ENCODE data around the gene DCAF11. TPM values are rescaled to one million over a fixed set of nuclear protein-coding genes. Genes with fewer than 3 reads are reported as not detected.

Gene DCAF11
- total and polyA plus RNA-seq, 2 of the 13 experiments (the other 11 are each of a cell fraction or from before 2014, with no cell fraction given): 150 to 257 TPM

- TF ChIP-seq ZNF609 (CRISPR knock-in tag; IDR thresholded peaks at IDR 0.05; ENCODE audit: borderline replicate concordance): peak; percentile 19; the same call in 1 of the 2 replicates
- no peak for TF ChIP-seq BATF2 (CRISPR knock-in tag; IDR thresholded peaks at IDR 0.05)
- peak; percentile 27; the same call in 1 of the 2 replicates for TF ChIP-seq TRIM24 (CRISPR knock-in tag; IDR thresholded peaks at IDR 0.05)
- peak; percentile 43; the same call in 1 of the 2 replicates for TF ChIP-seq RARA (CRISPR knock-in tag; IDR thresholded peaks at IDR 0.05)
- no peak for TF ChIP-seq NAIF1 (CRISPR knock-in tag; IDR thresholded peaks at IDR 0.05; ENCODE audit: borderline replicate concordance)
- no peak for TF ChIP-seq TMF1 (CRISPR knock-in tag; IDR thresholded peaks at IDR 0.05; ENCODE audit: low read depth)
- TF ChIP-seq ZNF777 (CRISPR knock-in tag; IDR thresholded peaks at IDR 0.05): no peak
- TF ChIP-seq SP140L (CRISPR knock-in tag; IDR thresholded peaks at IDR 0.05; ENCODE audit: borderline replicate concordance): no peak
- no peak for TF ChIP-seq PAX8 (CRISPR knock-in tag; IDR thresholded peaks at IDR 0.05; ENCODE audit: borderline replicate concordance)
- peak; percentile 66; the same call in 1 of the 2 replicates for TF ChIP-seq MIER2 (CRISPR knock-in tag; IDR thresholded peaks at IDR 0.05)
- TF ChIP-seq XBP1 (CRISPR knock-in tag; IDR thresholded peaks at IDR 0.05): no peak
- peak; percentile 74; the same call in 1 of the 2 replicates for TF ChIP-seq RELA (CRISPR knock-in tag; IDR thresholded peaks at IDR 0.05)
- no peak for TF ChIP-seq SP1 (IDR thresholded peaks at IDR 0.05)
- no peak for TF ChIP-seq SP1 (CRISPR knock-in tag; IDR thresholded peaks at IDR 0.05)
- TF ChIP-seq, protein P1, sequence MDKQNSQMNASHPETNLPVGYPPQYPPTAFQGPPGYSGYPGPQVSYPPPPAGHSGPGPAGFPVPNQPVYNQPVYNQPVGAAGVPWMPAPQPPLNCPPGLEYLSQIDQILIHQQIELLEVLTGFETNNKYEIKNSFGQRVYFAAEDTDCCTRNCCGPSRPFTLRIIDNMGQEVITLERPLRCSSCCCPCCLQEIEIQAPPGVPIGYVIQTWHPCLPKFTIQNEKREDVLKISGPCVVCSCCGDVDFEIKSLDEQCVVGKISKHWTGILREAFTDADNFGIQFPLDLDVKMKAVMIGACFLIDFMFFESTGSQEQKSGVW (CRISPR knock-in tag; IDR thresholded peaks at IDR 0.05; ENCODE audit: borderline replicate concordance): no peak
- TF ChIP-seq ZNF446 (CRISPR knock-in tag; IDR thresholded peaks at IDR 0.05): no peak
- no peak for TF ChIP-seq ELF1 (CRISPR knock-in tag; IDR thresholded peaks at IDR 0.05)
- no peak for TF ChIP-seq ZNF138 (CRISPR knock-in tag; IDR thresholded peaks at IDR 0.05; ENCODE audit: low read depth)
- no peak for TF ChIP-seq TFDP2 (CRISPR knock-in tag; IDR thresholded peaks at IDR 0.05)
- no peak for TF ChIP-seq NFE2L2 (IDR thresholded peaks at IDR 0.05; ENCODE audit: low read length)
- no peak for TF ChIP-seq THAP11 (CRISPR knock-in tag; IDR thresholded peaks at IDR 0.05)
- TF ChIP-seq TEAD2 (CRISPR knock-in tag; IDR thresholded peaks at IDR 0.05): no peak
- no peak for TF ChIP-seq POGZ (CRISPR knock-in tag; IDR thresholded peaks at IDR 0.05)
- TF ChIP-seq RBFOX2 (IDR thresholded peaks at IDR 0.05; ENCODE audit: low read depth, low read length): no peak
These were observed 47.2 kb upstream of the DCAF11 start (continued) for GRCh38 chr14:24067133-24068082.
